GM21723 (cell line): Measurements from ENCODE around the gene KRTAP10-3.

Experiments used
- ATAC-seq: cut with Tn5 transposase; IDR thresholded peaks from one replicate; pipeline ENCODE4 v1.9.1; 2021; ENCODE audit warnings: mild to moderate bottlenecking, moderate library complexity; ENCODE audit not compliant: unreplicated experiment

Gene KRTAP10-3

DNA sequence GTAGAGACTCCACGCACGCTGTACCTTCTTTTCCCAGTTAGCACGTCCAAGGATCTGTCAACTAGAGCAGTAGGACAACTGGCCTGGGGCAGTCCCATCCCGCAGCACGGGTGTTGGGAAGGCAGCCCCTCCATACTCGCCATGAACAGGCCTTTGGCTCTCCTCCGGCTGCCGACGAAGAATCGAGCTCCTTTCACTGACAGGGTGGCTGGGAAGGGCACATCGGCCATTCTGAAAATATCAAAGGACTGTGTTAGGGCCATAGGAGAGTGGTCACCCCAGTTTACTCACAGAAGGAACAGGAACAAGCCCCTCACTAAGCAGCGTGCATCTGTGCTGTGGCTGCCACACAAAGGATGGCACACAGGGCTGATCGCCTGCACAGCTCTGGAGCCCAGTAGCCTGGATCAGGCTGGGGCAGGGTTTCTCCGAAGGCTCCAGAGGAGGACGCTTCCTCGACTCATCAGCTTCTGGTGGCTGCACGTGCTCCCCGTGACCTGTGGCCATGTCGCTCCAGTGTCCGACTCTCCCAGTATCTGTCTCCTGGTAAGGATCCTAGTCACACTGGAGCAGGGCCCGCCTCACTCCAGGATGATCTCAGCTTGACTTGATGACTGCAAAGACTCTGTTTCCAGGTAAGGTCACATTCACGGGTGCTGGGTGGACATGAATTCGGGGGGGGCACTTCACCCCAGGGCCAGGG is 27.5 kb downstream of the KRTAP10-3 start:
- ATAC-seq = no peak

DNA sequence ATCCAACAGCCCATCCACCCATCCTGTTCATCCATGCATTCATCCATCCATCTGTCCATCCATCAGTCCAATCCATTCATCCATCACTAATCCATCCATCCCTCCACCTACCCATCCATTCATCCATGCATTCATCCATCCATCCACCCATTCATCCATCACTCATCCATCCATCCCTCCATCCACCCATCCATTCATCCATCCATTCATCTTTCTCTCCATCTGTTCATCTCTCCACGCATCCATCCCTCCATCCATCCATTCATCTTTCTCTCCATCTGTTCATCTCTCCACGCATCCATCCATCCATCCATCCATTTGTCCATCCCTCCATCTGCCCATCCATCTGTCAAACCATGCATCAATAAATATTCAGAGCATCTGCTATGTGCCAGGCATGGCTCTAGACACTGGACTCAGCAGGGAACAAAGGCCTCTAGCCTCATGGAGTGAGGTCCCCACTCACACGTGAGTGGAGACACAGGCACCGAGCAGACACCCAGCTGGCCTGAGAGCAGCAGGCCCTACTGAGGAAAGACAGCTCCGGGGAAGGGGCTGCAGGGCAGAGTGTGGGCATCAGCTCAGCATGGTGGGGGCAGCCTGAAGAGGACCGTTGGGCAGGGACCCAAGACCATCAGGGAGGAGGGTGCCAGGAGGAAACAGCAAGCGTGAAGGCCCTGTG is 28.2 kb downstream of the KRTAP10-3 start:
- ATAC-seq = no peak

DNA sequence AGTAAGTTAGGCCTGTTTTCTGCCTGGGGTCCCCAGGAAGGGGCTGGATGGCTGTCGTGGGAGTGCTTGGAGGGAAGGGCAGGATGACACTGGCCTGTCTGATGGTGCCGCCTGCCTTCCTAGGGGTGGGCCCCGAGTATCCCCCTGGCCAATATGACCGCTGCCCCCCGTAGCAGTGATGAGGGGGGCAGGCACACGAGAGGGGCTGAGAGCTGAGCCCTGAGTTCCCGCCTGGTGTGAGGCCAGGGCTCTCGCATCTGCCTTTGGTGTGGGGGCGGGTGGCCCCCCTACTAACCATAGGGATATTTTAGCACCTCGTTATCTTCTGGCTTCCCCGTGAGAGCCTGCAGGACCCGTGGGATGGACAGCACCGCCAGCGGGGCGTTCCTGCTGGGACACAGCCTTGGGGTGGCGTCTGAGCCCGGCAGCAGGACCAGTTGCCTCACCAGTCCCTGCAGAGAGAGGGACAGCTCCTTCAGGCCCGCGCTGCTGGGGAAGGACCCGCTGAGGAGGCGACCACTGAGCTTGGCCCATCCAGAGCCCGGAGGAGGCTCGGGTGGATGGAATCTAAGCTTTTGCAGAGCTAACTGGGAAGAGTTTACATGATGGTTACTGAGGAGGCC is 29.0 kb downstream of the KRTAP10-3 start:
- ATAC-seq = no peak

DNA sequence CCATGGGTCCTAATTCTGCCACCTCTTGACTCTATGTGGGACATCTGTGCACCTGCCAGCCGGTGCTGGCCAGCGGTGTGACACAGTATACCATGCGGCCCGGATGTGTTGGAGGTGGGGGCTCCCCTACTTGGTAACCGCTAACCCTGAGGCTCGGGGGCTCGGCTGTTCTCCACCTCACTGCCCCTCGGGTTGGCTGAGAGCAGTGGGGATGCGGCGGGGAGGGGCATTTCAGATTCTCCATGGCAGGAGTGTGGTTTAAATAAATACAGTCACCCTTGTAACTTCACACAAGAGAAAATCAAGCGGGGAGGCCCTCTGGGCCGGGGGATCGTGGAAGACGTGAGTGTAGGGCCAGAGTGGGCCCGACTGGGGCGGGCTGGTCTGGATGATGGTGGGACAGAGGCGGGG is 29.6 kb downstream of the KRTAP10-3 start:
- no peak for ATAC-seq

DNA sequence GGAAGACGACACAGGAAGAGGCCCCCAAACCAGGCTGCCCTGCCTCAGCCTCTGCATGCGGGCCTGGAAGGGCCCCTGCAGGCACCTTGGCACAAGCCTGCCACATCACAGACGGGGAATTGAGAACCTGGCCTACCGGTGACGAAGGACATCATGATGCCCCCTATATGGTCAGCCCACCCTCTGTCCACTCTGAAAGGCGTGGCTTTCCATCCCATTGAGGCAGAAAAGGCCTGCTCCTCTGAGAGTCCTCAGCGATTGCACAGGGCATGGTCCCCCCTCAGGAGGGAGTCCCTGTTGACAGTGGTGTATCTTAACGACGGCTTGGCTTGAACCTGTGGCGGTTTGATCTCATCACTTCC is 30.0 kb downstream of the KRTAP10-3 start:
- ATAC-seq = no peak

DNA sequence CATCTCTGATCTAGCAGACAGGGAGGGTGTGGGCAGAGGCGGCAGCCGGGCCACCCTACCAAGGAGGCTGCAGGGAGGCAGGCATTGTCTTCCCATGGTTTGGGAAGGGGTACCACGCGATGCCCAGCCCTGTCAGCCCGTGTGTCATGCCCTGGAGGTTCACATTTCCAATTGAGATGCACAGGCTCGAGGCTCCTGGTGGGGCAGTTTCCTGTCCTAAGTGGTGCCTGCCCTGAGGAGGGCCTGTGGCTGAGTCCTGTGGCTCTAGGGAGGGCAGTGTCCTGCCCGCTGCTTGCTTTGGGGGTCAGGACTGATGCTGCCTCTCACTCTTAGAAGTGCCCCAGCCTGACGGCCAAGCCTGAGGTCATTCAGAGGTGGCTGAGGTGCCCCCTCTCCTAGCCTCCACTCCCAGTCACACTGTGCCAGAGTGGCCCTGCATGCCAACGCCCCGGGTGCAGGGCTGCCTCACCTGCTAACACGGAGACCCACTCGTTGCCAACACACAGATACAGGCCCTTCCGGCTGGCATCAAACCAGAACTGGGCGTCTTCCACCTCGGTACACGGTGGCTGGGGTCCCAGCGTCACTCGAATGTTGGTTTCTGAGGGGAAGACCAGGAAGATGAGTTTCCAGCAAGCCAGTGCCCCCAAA is 30.5 kb downstream of the KRTAP10-3 start:
- ATAC-seq = no peak

DNA sequence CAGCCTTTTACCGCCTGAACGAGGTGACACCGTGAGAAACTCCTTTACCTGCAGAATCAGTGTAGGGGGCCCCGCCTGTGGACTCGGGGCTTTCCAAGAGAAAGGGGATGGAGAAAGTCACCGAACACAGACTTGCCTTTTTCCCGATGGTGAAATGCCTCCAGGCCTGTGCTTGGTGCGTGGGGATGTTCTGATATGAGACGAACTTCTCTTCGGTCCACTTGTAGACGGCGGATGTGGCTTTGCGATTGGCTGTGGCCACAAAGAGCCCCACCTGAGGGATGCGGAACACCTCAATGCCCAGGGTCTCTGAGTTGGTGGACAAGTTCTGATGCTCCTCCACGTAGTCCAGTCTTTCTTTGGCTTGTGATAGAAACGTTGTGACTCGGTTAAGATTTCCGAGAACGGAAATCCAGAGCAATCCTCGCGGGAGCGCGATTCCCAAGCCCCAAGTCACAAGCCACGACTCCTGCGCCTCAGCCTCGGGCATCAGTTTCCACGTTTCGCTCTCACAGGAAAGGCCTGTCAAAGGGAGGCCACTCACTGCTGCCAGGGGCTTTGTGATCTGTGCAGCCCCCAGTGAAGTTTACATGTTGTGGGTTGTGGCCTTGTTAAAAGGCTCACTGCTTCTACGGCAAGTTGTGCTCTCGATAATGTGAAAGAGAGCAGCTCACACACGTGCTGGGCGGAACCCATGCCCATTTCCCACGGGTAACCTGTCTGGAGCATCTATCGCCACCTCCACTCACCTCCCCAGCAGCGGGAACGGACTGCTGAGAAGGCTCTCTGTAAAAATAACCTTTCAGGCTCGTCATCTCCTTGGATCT is 31.2 kb downstream of the KRTAP10-3 start:
- no peak for ATAC-seq

DNA sequence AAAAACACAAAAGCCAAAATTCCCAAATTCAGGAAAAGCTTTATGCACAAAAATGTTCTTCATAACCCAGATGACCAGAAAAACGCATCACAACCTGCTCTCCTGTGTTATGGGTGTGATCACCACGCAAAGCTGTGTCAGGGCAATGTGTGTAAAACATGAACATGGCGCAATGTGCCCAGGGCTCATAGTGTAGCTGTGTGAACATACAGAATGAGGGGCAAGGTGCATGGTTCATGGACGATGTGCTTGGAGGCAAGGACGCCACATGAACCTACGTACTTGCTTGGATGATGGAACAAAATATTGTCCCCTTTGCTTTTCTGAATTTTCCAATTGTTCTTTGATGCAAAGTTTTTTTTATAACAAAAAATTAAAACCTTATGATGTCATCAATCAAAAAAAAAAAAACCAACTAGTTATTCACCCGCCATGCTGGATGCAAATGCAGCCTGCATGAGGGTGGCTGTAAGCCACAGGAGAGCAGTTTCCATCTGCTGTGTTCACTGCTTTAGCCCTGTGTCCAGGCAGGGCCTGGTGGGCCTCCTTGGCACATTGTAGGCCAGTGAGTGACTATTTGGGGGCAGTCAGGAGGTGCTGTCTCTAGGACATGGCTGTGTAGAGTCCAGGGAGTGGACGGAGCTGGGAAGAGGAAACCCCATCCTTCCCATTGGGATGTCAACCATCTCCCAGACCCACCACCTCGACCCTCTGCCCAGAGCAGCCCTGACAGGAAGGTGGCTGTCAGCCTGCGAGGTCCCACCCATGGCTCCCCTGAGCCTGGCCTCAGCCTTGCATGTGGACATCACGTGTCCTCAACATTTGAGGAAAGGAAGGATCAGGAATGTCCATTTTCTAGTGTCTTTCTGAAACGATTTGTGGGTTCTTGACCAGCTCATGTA is 32.2 kb downstream of the KRTAP10-3 start:
- ATAC-seq = no peak

DNA sequence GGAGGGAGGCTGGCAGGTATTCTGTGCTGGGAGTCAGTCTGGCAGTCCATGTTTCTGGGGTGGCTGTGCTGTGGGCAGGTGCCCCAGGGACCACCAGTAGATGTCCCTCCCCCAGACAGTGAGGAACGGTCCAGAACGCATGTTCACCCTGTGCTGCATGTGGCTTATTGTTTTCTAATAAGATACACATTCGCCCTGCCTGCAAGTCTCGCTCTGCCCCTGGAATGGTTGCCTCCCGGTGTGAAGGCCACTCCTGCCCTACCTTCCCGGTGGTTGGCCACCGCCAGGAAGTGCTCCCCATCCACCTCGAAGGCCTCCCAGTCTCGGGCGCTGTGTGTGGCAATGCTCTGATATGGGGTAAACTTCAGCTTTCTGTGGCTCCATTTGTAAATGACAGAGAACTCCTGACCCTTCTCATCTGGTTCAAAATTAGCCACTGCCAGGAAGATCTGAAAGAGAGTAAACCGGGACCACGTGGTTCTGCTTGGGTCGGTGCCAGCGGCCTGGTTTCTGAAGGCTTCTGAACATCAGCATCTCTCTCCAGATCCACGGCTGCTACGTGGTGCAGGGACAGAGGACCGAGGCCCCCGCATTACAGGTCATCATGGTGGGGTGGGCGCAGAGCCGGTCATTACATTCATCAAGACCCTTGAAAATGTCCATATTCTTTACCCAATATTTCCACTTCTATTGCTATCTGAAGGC is 33.1 kb downstream of the KRTAP10-3 start:
- ATAC-seq = no peak

DNA sequence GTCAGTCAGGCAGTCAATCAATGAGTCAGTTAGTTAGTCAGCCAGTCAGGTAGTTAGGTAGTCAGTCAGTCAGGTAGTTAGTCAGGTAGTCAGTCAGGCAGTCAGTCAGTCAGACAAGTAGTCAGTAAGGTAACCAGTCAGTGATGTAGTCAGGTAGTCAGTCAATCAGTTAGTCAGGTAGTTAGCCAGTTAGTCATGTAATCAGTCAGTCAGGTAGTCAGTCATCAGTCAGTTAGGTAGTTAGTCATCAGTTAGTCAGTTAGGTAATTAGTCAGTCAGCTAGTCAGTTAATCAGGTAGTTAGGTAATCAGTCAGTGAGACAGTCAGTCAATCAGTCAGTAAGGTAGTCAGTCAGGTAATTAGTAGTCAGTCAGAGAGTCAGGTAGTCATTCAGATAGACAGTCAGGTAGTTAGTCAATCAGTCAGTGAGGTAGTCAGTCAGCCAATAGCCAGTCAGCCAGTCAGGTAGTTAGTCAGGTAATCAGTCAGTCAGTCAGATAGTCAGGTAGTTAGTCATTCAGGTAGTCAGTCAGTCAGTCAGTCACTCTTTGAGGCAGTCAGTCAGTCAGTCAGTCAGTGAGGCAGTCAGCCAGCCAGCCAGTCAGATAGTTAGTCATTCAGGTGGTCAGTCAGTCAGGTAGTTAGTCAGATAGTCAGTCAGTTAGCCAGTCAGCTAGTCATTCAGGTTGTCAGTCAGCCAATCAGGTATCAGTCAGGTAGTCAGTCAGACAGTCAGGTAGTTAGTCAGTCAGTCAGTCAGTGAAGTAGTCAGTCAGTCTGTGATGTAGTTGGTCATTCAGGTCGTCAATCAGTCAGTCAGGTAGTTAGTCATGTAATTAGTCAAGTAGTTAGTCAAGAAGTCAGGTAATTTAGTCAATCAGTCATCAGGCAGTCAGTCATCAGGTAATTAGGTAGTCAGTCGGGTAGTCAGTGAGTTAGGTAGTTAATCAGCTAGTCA is 33.9 kb downstream of the KRTAP10-3 start:
- no peak for ATAC-seq

DNA sequence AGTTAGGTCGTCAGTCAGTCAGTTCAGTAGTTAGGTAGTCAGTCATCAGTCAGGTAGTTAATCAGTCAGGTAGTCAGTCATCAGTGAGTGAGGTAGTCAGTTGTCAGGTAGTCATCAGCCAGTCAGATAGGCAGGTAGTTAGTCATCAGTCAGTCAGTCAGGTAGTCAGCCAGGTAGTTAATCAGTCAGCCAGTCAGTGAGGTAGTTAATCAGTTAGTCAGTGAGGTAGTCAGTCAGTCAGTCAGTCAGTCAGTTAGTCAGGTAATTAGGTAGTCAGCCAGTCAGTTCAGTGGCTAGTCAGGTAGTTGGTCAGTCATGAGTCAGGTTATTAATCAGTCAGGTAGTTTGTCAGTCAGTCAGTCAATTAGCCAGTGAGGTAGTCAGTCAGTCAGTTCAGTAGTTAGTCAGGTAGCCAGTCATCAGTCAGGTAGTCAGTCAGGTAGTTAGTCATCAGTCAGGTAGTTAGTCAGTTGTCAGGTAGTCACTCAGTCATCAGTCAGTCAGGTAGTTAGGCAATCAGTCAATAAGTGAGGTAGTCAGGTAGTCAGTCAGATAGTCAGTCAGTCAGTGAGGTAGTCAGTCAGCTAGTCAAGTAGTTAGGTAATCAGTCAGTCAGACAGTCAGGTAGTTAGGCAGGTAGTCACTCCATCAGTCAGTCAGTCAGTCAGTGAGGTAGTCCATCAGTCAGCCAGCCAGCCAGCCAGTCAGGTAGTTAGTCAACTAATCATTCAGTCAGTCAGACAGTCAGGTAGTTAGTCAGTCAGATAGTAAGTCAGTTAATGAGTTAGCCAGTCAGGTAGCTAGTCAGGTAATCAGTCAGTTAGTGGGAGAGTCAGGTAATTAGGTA is 34.8 kb downstream of the KRTAP10-3 start:
- ATAC-seq = no peak

DNA sequence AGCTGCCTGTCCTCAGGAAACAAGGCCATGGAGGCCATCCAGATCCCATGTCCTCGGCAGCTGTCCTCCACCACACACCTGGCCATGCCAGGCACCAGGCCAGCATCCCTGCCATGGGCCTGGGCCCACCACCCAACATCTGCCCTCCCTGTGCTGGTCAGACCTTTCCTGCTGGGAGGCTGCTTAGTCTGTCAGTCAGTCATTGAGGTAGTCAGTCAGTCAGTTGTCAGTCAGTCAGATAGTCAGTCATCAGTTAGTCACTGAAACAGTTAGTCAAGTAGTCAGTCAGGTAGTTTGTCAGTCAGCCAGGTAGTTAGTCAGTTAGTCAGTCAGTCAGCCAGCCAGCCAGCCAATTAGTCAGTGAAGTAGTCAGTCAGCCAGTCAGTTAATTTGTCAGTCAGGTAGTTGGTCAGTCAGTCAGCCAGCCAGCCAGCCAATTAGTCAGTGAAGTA is 35.8 kb downstream of the KRTAP10-3 start:
- no peak for ATAC-seq

DNA sequence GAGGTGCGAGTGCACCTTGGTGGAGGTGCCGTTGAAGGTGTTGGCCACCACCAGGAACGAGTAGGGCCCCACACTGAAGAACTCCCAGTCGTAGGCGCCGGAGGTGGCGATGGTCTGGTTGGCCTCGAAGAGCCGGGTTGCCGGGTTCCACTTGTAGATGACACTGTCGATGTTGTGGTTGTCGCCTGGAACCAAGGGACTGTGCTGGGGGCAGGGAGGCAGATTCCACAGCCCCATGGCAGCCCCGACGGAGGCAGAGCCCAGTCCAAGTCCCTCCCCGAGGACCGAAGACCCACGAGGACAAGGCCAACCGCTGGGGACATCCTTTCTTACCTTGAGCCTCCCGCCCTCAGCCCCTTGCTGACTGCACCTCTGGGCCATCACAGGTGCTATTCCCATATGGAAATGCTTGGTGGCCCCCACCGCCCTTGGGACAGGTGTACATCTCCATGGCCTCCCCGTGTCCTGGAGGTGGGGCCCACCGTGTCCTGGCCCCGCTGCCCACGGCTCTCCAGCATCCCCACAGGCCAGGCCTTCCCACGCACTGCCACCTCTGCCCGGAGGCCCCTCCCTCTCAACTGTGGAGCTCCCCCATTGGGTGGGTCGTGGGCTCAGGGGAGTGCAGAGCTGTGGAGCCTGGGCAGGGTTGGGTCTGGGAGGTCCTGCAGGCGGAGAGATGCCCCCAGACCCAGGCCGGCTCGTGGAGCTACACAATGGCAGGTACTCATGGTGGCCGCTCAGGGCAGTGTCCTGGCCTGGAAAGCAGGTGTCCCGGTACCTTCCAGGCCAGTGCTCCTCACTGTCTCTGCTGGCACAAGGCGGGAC is 36.5 kb downstream of the KRTAP10-3 start:
- ATAC-seq = no peak

DNA sequence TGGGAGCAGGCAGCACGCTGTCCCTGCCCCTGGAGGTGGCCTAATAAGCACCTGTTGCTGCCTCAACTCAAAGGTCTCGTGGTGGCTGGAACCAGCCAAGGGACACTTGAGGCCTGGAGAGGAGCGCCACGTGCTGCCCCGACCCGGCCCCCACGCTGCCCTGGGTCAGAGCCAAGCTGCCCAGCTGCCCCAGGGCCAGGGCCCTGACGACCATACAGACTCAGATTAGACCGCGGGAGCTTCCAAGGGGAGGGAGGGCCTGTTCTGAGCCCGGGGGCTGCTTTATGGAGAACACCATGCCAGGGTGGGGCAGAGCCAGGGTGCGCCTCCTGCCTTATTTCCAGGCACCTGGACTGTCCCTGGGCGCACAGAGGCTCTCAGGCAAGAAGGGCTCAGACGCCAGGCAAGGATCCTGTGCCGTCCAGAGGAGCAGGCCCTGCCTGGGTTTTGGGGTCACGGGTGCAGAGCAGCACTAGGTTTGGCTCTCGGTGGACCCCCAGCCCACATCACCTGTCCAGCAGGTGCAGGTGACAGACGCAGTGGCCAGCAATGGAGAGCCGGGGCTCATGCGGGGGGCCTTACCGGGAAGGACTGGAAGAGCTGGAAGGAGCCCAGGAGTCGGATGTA is 37.2 kb downstream of the KRTAP10-3 start:
- no peak for ATAC-seq

DNA sequence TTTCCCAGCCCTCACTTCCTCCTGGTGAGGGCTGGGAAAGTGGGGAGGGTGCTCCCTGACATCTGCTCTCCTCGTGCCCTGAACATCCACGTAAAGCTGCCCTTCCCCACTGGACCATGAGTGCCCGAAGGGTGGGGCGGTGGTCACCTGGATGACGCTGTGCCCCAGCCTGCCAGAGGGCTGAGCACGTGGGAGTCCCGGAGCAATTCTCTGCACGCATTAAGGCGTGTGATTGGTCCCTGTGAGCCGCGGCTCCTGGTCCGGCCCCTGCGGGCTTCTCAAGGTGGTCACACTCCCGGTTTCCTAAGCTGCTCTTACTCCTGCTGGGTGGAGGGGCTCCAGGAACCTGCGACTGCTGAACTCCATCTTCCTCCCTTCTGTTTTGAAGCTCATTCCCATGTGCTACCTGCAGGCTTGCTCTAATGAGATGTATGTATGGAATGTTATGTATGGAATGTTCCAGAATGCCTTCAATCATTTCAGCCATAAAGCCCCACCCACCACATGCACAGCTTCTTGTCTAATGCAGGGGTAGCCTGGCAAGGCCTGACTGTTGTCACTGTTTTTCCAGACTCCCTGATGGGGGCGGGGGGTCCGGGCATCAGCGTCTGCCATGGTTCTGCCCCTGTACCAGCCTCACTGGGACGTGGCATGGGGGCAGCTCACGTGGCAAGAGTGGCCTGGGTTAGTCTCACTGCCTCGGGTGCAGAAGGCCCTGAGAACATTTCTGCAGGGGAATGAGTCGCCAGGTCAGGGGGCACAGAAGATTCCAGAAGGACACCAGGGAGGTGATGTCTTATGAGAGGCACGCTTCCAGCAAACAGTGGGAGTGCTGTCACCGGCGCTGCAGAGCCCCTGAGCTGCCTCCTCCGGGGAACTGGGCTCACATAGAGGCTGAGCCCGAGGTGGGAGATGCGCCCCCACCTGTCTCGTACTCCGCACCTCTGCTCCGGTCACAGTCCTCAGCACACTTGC is 38.0 kb downstream of the KRTAP10-3 start:
- ATAC-seq = no peak
